DMS53 treated with DMSO at 0.1 percent for 48 hours (cell line): ENCODE results near the gene TPP1.

ENCODE experiments used
- DNase-seq: peaks from one replicate; lab custom pipeline; 2025; ENCODE audit not compliant: unreplicated experiment; lab: John Stamatoyannopoulos, UW

Gene TPP1

DNA sequence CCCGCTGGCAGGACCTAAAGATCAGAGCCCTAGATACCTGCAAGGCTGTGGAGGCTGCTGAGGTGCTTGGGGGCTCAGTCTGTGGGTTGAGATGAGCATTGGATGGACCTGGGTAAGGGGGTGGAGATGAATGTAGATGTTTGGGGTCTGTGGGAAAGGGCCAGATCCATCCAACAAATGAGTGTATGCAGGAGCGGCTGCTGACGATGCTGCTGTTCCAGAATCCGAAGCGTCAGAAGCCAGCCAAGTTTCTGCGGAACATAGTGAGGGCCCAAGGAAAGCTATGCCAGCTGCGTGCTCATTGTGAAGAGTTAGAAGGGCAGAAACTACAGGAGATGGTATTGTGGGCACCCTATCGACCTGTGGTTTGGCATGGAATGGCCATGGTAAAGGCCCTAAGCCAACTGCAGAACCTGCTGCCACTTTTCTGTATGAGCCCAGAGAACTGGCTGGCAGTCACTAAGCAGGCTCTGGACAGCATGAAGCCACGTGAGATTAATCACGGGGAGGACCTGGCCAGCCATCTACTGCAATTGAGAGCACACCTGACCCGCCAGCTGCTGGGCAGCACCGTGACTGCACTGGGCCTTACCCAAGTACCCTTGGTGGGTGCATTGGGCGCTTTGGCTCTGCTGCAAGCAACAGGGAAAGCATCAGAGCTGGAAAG, 52.4 kb downstream of the TPP1 start:
- DNase-seq, result no peak

DNA sequence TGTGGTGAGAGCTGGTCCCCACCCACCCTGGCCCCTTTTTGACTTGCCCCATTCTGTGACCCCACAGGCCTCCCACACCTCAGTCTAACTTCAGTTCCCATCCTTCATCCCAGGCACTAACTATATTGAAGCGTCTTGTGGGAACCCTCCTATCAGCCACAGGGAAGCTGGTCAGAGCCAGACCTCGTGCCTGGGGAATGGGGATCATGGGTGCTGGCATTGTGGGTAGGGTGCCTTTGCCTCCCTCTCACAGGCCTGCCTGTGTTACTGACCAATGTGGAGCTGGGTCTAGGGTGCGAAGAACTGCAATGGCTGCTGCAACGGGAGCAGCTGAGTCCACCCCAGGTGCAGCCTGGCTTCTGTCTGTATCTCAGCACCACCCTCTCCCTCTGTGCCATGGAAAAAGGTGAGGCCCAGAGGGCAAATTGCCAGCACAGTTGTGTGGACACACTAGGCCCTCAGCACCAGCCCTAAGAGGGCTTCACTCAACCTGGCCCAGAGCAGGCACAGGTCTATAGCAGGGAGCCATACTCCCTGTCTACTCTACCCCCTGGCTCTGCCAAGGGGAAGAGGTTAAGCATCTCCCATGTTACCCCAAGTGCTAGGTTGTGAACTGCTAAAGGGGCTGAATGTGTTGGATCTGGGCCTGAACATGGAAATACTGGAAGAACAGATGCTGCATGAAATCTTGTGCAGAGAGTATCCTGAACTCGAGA, 53.1 kb downstream of the TPP1 start:
- no peak for DNase-seq

DNA sequence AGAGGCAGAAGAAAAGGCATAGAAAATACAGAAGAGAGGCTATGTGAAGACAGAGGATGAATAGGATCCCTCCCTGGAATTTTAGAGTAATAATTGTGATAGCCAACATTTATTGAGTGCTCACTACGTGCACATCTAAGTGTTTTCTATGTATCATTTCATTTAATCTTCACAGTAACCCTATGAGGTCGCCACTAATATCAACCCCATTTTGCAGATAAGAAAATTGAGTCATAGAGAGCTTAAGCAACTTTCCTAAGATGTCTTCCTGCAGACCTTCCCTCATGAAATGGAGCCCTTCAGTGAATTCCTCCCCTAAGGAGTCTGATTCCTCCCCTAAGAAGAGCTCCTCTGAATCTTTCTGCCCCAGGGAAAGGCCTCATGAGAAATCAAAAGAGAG, 53.9 kb downstream of the TPP1 start:
- no peak for DNase-seq

DNA sequence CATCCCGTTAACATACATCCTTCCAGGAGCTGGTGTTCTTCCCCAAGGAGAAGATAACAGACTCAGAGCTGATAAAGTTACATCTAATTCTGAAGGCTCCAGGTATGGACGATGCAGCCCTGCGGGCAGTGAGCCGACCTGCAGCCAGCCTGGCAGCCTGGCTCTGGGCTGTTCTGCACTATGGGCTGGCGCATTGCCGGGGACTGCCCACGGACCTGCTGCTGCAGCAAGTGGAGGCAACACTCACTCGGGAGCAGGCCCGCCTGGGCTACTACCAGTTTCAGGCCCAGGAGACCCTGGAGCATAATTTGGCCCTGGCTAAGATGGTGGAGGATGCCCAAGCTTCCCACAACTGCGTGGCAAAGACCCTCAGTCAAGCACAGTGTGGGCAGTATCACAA, 55.6 kb downstream of the TPP1 start:
- no peak for DNase-seq

DNA sequence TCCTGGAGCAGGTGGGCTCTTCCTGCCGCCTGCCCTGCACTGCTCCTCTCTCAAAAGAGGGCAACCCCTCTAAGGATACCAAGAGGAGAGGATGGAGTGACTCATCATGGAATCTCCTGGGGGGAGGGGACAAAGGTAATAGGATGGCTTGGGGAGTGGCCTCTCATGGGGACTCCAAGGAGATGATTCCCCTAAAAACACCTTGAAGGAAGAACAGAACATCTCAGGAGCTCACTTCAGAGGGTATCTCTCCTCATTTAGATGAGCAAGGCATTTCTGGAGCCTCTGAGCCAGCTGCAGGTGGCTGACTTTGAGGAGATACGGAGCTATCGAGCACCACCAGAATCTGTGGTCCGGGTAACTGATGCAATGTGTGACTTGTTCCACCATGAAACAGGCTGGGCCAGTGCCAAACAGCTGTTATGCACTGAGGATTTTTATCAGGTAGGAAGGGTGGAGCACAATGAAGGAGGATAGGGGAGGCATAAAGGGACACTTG, 56.1 kb downstream of the TPP1 start:
- no peak for DNase-seq
